ENCODE measurements around the gene SERPINA1. TPM values are rescaled to one million over a fixed set of nuclear protein-coding genes. Genes with fewer than 3 reads are reported as not detected.

Gene SERPINA1
- total RNA-seq, 2 experiments from 2014 or later = 4.3 to 4.7 TPM

DNA sequence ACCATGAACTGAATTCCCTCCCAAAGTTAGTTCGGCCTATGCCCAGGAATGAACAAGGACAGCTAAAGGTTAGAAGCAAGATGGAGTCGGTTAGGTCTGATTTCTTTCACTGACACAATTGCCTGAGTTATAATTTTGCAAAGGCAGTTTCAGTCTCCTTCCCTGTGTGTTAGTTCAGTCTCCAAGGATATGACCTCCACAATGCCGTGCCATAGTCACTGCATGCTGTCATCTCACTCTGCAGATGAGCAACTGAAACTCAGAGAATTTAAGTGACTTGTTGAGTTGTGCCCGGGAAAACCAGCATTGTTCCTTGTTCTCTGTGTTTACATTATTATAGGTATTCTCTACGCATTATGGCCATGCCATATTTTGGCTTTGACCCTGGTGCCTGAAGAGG, 10.1 kb upstream of the SERPINA1 start:
- Mint-ChIP-seq H3K27ac (no peak overlapping the region), H3K9me3 (no peaks in the 10 kb centered on the region), H3K27me3 (no peaks in the 10 kb centered on the region), H3K4me1 (ENCODE audit: low read depth) (peaks cover 18% of the 10 kb centered on the region), H3K4me3 (no peak overlapping the region), H3K36me3 (ENCODE audit: low read depth) (no peaks in the 10 kb centered on the region)
- intact Hi-C loops (cut with DNase I, micrococcal nuclease) = no loop called here
- Histone ChIP-seq H3K9me3 (ENCODE audit: control insufficient read depth in 1 of 2, insufficient read depth in 1 of 2, low read length in 2 of 2) (no peaks in the 10 kb centered on the region), H3K4me1 (ENCODE audit: insufficient read depth, low read length) (no peaks in the 10 kb centered on the region), H3K36me3 (ENCODE audit: insufficient read depth, low read length) (no peaks in the 10 kb centered on the region), H3K27me3 (ENCODE audit: control insufficient read depth in 1 of 2, insufficient read depth in 2 of 2, low read length in 2 of 2) (peaks cover 3 to 16% of the 10 kb centered on the region in 2 experiments), H3K4me3 (ENCODE audit: low read length) (no peak overlapping the region), H3K27ac (ENCODE audit: low read depth in 1 of 2, low read length in 2 of 2) (no peak overlapping the region)
- ATAC-seq (ENCODE audit: poor library complexity) (no peak), DNase-seq (no peak)
- TF ChIP-seq, protein P1, sequence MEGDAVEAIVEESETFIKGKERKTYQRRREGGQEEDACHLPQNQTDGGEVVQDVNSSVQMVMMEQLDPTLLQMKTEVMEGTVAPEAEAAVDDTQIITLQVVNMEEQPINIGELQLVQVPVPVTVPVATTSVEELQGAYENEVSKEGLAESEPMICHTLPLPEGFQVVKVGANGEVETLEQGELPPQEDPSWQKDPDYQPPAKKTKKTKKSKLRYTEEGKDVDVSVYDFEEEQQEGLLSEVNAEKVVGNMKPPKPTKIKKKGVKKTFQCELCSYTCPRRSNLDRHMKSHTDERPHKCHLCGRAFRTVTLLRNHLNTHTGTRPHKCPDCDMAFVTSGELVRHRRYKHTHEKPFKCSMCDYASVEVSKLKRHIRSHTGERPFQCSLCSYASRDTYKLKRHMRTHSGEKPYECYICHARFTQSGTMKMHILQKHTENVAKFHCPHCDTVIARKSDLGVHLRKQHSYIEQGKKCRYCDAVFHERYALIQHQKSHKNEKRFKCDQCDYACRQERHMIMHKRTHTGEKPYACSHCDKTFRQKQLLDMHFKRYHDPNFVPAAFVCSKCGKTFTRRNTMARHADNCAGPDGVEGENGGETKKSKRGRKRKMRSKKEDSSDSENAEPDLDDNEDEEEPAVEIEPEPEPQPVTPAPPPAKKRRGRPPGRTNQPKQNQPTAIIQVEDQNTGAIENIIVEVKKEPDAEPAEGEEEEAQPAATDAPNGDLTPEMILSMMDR (IDR thresholded peaks at IDR 0.05) = no peak
- ChIA-PET CTCF (no interaction called here), POLR2A (no interaction called here)

DNA sequence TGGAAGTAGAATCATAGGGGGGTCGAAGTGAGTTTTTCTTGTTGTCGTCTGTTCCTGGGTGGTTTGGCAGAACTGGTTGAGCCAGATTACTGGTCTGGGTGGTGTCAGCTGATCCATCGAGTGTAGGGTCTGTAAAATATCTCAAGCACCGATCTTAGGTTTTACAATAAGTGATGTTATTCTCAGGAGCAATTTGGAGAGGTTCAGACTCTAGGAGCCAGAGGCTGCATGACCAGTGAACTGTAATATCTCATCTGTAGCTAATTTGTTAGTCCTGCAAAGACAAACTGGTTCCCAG, 9.7 kb upstream of the SERPINA1 start:
- CTCF ChIA-PET = no interaction called here
- intact Hi-C loops (cut with DNase I, micrococcal nuclease) = no loop called here
- POLR2A ChIA-PET = no interaction called here
- H3K27ac ChIP-seq (ENCODE audit: low read depth in 1 of 2, low read length in 2 of 2) = no peak overlapping the region
- H3K27me3 ChIP-seq (ENCODE audit: control insufficient read depth in 1 of 2, insufficient read depth in 2 of 2, low read length in 2 of 2) = peaks cover 3 to 12% of the 10 kb centered on the region in 2 experiments
- DNase-seq (no peak), ATAC-seq (ENCODE audit: poor library complexity) (no peak)
- H3K4me1 ChIP-seq (ENCODE audit: insufficient read depth, low read length) = peaks cover 2% of the 10 kb centered on the region
- H3K27ac Mint-ChIP-seq = no peak overlapping the region
- H3K4me3 ChIP-seq (ENCODE audit: low read length) = no peak overlapping the region
- no peaks in the 10 kb centered on the region for H3K9me3 Mint-ChIP-seq
- no peaks in the 10 kb centered on the region for H3K36me3 ChIP-seq (ENCODE audit: insufficient read depth, low read length)
- H3K27me3 Mint-ChIP-seq = no peaks in the 10 kb centered on the region
- peaks cover 22% of the 10 kb centered on the region for H3K4me1 Mint-ChIP-seq (ENCODE audit: low read depth)
- no peak overlapping the region for H3K4me3 Mint-ChIP-seq
- TF ChIP-seq, protein P1 (IDR thresholded peaks at IDR 0.05) = no peak
- H3K9me3 ChIP-seq (ENCODE audit: control insufficient read depth in 1 of 2, insufficient read depth in 1 of 2, low read length in 2 of 2) = no peaks in the 10 kb centered on the region
- no peaks in the 10 kb centered on the region for H3K36me3 Mint-ChIP-seq (ENCODE audit: low read depth)

DNA sequence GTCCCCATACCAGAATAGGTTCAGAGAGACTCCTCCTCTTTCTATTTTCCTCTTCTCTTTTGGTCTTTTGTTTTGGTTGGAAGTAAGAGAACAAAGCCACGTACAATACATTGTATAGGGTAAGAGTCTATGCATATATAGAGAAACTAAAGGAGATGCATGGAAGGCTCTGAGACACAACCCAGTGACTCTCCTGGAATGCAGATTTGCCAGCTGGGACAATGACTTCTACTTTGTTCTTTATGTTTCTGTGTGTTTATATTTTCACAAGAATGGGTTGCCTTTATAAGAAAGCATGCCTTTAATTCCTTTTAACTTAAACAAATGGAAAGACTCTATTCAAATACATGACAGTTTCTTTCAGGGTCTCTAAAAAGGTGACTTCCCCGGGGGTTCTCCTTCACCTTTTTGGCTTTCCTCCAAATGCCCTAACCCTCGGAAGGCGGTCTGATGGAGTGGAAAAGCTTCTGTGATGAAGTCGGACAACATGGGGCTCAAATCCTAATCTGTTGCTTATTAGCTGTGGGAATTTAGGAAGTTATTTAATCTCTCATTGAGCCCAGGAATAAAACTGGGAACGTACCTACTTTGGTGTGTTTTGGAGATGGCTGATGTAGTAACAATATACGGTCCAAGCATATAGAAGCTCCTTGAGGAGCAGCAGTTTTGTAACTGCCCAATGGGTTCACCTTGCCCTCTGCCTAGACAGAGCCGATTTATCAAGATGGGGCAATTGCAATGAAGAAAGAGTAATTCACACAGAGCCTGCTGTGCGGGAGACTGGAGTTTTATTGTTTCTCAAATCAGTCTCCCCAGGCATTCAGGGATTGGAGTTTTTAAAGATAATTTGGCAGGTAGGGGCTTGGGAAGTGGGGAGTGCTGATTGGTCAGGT, 9.1 kb upstream of the SERPINA1 start:
- intact Hi-C loops (cut with DNase I, micrococcal nuclease) = no loop called here
- CTCF ChIA-PET = no interaction called here
- TF ChIP-seq, protein P1 (IDR thresholded peaks at IDR 0.05) = no peak
- H3K27me3 Mint-ChIP-seq = no peaks in the 10 kb centered on the region
- H3K4me1 Mint-ChIP-seq (ENCODE audit: low read depth) = peaks cover 28% of the 10 kb centered on the region
- no peak overlapping the region for H3K27ac ChIP-seq (ENCODE audit: low read depth in 1 of 2, low read length in 2 of 2)
- H3K4me1 ChIP-seq (ENCODE audit: insufficient read depth, low read length) = peaks cover 4% of the 10 kb centered on the region
- no peak for DNase-seq
- H3K9me3 Mint-ChIP-seq = no peaks in the 10 kb centered on the region
- H3K36me3 ChIP-seq (ENCODE audit: insufficient read depth, low read length) = no peaks in the 10 kb centered on the region
- no peaks in the 10 kb centered on the region for H3K36me3 Mint-ChIP-seq (ENCODE audit: low read depth)
- no peak overlapping the region for H3K4me3 Mint-ChIP-seq
- peaks cover 3 to 9% of the 10 kb centered on the region in 2 experiments for H3K27me3 ChIP-seq (ENCODE audit: control insufficient read depth in 1 of 2, insufficient read depth in 2 of 2, low read length in 2 of 2)
- H3K4me3 ChIP-seq (ENCODE audit: low read length) = no peak overlapping the region
- ATAC-seq (ENCODE audit: poor library complexity) = no peak
- H3K27ac Mint-ChIP-seq = no peak overlapping the region
- POLR2A ChIA-PET = no interaction called here
- no peaks in the 10 kb centered on the region for H3K9me3 ChIP-seq (ENCODE audit: control insufficient read depth in 1 of 2, insufficient read depth in 1 of 2, low read length in 2 of 2)

Measured in CD4-positive, alpha-beta T cell (primary cell).